Lower leg skin (tissue), 3 donors: Measurements from ENCODE around the gene FAM9B.

Experiments used
- CTCF ChIP-seq, 3 donors: fragments of 450-650 bp; IDR thresholded peaks; one replicate each; pipeline ENCODE4 v1.5.1; 2016; ENCODE audit warnings: antibody characterized with exemption in 3 of 3, mild to moderate bottlenecking in 3 of 3, moderate library complexity in 2 of 3
- POLR2A ChIP-seq, 2 donors: fragments of 450-650 bp; IDR thresholded peaks; one replicate each; pipeline ENCODE4 v1.6.1; 2016 to 2017; ENCODE audit warnings: antibody characterized with exemption in 2 of 2, mild to moderate bottlenecking in 1 of 2, moderate library complexity in 1 of 2

- no peak for TF ChIP-seq CTCF (IDR thresholded peaks at IDR 0.05)
- no peak for TF ChIP-seq POLR2A (IDR thresholded peaks at IDR 0.05)
Observed at GRCh38 chrX:8987672-8988250, 46.2 kb downstream of the FAM9B start.
